ENCODE results near the gene MAPKAPK2.
"Not testable (repeated sequence)": the region's sequence is repeated elsewhere in the genome, so short reads cannot be mapped to it uniquely, and the experiment has no call there.

MAPKAPK2 gene

DNA sequence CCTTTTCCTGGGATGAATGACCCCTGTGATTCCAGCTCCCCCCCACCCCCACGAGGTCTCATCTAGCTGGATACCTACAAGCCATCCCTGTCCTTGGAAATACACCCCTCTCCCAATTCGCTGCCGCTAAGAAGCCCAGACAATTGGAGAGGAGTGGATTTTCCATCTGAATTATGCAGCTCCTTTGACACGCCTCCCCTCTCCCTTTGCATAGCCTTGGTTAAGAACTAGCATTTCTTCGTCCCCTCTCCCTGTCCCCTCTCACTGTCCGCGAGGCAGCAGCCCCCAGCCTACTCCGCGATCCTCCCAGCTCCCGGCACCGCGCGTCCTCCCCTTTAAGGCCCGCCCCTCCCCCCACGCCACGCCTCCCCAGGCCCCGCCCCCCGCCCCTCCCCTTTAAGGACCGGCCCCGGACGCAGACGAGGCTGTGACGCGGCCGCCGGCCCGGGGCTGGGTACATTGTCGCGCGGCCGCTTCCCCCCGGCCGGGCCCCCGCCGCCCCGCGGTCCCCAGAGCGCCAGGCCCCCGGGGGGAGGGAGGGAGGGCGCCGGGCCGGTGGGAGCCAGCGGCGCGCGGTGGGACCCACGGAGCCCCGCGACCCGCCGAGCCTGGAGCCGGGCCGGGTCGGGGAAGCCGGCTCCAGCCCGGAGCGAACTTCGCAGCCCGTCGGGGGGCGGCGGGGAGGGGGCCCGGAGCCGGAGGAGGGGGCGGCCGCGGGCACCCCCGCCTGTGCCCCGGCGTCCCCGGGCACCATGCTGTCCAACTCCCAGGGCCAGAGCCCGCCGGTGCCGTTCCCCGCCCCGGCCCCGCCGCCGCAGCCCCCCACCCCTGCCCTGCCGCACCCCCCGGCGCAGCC, at the start of gene MAPKAPK2:
TSS of gene MAPKAPK2 (plus strand) at position 428 of the 856 bp plus-strand sequence. CDS start at position 753, 325 bp downstream.
- peak; percentile 46 for DNase-seq

DNA sequence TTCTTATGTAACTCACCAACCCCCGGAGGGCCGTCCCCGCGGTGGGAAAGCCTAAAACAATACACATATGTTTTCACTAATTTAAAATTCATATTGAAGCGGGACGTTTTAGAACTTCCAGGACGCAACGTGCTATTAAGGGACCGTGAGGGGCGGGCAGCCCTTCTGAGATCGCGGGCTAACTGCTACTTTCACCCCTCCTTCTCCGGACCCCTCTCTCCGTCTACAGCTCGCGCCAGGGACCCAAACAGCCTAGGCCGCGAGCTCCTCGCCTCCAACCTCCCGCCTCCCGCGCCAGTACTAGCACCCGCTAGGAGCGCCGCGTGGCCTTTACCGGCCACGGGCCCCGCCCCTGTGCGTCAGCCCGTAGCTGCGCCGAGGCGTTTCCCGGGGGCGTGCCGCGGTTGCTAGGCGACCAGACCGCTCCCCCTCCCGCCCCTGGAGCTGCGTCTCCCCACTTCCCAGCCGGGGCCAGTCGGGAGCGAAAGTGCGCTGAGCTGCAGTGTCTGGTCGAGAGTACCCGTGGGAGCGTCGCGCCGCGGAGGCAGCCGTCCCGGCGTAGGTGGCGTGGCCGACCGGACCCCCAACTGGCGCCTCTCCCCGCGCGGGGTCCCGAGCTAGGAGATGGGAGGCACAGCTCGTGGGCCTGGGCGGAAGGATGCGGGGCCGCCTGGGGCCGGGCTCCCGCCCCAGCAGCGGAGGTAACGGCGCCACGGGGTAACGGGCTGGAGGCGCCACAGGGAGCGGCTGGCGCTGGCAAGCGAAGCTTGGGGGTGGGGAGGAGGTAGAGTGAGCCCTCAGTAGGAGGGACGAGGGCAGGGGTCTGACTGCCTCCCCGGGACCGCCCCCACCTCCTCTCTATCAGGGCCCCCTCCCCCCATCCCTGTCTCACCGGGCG, 49.4 kb upstream of the MAPKAPK2 start, which contains the start of gene DYRK3:
TSS of gene DYRK3 (plus strand) at position 457 of the 898 bp plus-strand sequence. CDS start at position 625, 168 bp downstream.
- DNase-seq = peak; percentile 80

DNA sequence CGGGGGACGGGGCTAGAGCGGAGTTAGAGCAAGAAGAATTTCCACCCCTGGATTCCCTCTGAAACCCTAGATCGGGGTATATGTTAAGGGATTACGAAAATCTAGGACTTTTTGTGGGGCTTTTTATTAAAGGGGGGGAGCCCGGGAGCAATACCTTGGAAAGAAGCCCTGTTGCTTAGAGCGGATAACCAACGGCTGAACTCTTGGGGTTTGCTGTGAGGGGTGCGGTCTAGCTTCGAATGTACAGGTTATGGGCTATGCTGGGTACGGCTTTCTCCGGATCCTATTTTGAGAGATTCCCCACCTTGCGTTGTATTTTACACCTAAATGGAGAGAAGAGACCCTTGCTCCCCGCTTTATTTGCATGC, 48.7 kb upstream of the MAPKAPK2 start:
- DNase-seq = no peak

DNA sequence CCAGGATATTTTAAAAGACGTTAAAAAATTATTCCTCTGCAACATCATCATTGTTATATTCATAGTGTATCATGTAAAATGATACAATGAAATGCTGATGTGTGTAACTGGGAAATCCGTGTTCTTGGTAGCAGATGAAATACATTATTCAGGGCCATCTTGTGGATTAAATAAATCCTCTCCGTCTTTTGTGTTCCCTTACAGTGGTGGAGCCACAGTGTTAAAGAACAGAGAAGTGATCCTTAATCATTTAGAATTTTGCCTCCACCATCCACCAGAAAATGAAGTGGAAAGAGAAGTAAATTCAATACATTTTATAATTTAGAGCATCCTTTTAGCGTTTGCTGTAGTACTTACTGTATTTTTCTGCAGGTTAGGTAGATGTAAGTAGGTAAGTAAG, 48.0 kb upstream of the MAPKAPK2 start:
- no peak for DNase-seq

DNA sequence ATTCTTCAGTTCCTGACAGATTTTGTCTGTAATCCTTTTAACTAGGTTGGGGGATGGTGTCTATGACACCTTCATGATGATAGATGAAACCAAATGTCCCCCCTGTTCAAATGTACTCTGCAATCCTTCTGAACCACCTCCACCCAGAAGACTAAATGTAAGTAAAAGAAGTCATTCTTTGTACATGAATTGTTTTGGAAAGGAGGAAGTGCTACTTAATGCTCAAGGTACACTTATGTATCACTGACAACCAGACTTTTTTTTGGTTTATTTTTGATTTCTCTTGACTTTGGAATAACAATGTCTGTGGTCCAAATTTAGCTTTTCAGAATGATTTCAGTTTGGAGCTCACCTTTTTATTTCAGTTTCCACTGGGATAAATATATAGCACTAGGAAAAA, 47.1 kb upstream of the MAPKAPK2 start:
- DNase-seq = peak; percentile 32

DNA sequence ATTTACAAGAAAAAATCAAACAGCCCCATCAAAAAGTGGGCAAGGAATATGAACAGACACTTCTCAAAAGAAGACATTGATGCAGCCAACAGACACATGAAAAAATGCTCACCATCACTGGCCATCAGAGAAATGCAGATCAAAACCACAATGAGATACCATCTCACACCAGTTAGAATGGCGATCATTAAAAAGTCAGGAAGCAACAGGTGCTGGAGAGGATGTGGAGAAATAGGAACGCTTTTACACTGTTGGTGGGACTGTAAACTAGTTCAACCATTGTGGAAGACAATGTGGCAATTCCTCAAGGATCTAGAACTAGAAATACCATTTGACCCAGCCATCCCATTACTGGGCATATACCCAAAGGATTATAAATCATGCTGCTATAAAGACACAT, 42.6 kb upstream of the MAPKAPK2 start:
- DNase-seq = not testable (repeated sequence)

DNA sequence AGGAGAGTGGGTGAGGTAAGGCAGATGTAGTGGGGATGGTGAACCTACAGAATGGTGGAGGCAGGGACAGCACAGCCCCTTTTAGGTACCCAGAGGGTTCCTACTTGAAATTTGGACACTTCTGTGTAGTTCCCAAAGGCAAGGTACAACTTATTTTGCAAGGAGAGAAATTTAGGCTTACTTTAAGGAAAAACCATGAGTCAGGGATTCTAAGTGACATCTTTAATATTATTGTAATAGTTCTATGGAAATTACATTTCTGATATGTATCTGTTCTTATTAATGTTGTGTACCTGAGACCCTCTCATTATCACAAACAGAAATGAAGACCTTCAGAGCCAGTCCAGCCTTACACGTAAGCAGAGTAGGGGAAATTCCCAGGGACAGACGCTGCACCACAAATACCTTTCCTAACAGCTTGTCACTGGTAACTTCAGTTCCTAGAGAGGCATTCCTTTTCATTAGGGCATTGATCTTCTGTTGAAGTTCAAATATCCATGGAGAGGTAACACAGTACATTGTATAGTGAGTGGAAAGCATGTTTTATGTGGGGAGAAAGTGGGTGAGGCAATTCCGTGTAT, 41.5 kb upstream of the MAPKAPK2 start:
- DNase-seq = no peak

DNA sequence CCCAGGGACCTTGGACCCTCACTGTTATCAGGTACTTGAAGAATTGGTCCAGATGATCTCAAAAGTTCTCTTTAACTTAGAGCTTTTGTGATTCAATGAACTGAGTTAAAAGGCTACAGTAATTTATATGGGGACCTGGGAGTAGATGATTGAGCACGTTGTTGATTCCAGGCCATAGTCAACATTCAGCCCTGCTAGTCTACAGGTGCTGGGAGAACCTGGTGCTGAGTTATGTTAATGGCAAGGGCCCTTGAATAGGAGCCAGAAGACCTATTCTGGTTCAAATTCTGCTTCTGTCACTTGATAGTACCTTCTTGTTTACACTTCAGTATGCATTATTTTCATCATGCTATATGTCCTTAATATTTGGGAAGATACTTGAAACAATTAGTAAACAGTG, 38.2 kb upstream of the MAPKAPK2 start:
- DNase-seq = no peak

DNA sequence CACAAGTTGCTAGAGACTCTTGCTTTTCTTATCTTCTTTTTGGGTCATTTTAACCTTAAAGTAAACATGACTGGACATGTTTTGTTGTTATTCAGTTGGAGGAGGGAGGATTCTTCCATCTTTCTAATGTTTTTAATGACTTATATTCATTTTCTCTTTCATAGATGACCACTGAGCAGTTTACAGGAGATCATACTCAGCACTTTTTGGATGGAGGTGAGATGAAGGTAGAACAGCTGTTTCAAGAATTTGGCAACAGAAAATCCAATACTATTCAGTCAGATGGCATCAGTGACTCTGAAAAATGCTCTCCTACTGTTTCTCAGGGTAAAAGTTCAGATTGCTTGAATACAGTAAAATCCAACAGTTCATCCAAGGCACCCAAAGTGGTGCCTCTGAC, 37.5 kb upstream of the MAPKAPK2 start:
- no peak for DNase-seq

DNA sequence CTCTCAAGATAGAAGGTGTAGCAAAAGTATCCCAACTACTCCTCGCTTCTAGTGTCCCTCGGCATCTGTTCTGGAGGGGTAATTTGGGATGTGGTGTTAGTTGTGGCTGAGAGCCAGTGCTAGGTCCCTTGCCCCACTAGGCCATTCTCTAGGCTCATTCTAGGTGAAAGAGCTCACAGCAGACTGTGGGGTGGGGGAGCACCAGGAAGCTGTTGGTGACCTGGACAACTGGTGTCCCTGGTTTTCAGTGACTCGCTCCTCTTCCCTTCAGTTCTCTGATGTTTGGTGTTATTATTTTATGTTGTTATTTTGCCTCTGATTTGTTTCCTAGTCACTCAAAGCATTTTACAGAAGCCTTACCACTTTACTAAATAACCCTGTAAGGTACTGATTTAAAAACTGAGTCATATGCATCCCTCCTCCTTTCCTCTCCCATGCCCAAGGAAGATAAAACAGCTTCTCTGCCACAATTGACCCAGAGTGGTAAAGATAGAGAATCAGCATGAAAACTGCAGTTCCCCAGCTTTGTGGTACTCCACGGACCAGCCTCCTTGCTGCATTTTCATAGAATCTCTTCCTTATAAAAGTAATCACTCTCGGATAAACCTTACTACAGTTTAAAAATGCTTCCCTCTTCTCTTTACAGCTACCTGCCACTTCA, 35.3 kb upstream of the MAPKAPK2 start:
- DNase-seq = no peak

DNA sequence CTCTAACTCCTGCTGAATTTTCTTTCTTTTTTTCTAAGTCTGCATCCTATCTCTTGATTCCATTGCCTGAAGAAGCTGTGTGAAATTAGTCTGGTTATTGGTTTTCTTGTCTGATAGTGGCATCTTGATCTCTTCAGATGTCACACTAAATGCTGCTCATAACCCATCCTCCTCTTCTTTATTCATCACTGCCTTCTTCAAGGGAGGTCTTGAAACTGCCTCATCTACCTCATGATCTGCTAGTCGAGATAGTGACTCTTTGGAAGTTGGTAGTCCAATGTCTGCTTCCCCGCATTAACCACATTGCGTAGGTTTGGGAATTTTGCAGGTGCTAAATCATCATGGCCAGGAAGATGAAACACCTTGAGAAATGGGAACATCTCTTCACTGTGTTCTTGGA, 33.7 kb upstream of the MAPKAPK2 start:
- DNase-seq = no peak

DNA sequence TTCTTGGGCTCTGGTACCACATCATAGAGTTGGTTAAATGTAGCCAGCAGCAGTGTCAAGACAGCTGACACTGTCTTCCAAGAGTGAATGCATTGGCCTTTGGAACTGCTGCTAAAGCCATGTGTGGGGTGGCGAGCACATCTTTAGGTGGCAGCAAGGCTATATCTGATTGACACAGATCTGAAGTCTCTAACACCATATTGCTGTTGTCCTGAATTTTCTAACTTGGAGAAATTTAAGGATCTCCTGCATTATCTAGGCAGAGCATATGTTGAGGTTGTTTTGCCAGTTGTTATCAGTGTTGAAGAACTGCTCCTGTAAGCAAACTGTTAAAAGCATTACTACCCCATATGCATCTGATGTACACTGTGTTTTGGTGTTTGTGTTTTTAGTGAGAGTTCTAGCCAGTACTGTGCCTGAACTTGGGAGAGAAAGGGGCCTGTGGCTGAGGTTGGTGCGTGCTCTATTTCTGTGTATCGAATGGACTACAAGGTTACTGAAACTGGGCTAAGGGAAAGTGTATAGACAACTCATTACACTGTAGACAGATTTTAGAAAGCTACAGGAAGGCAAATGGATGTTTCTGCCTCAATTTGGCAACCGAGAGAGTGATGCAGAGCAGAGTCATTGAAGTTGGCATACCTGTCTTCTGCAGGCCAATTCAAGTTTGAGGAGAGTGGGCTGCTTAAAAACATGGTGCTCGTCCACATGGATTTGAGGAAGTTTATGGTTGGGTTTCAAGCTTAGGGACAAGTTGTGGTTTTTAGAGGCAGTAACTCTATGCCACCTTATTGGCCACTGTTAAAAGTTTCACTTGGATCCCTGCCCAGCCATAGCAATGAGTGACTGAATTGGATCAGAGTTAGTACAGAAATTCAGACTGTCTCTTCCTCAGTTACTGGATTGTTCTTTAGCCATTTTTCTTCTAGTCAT, 32.5 kb upstream of the MAPKAPK2 start:
- peak; percentile 82 for DNase-seq

DNA sequence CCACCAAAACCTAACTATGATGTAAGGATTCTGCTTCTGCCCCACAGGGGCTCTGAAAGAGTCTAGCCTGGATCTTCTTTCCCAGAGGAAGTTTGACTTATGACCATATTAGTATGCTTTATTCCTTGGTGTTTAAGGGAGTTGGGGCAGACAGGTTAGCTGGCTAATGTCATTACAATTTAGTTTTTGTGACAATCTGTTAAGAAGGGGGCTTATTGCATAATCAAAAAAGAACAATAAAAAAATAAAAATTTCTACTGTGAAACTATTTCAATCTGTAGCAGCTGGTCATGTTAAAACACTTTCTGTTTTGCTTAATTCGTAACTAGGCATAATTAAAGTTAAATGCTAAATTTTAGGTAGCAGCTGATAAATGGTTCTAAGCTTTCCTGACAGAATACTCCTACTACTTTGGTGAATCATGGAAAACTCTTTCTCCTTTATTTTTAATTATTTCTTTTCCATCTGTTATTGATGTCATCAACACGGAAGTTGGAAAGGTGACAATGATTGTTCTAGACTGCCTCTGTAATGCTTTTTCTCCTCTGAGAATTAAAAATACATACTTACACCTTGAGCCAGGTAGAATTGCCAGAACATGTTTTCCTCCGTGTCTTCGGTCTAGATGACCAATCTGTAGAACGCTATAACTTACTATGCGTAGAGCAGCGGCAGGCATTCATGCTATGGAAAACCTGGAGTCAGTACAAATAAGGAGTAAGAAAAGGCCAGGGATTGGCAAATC, 30.8 kb upstream of the MAPKAPK2 start:
- DNase-seq = no peak

DNA sequence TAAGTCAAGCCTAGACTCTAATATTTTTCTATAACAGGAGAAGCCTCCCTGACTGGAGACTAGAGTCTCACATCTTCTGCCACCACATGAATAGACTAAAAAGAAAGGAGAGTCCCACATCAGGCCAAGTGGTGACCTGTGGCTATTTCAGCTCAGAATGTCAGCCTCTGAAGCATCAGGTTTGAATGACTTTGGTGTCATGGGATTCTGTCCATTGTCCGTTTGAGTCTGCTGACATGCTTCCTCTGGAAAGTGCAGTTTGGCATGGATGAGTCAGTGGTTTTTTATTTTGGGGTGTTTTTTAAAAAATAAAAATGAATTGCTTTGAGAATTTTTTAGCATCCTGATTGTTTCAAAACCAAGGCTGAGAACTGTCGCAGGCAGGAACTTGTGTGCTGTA, 29.9 kb upstream of the MAPKAPK2 start:
- no peak for DNase-seq

DNA sequence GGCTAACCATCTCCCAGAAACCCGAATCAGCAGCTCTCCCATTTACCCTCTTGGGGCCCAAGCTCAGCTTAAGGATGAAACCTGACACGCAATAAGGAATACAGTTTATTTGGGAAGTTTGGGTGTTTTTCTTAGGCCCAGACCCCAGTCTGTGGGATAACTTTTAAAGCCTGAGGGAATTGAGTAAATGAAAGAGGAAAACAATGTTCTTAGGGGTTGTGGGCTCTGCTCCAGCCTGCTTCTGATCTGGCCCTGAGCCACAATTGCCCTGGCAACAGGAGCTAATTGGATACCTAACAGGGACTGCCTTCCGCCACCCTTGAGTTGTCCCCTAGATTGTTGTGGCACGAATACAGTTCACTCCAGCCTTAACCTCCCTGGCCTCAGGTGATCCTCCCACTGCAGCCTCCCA, 29.2 kb upstream of the MAPKAPK2 start:
- no peak for DNase-seq

DNA sequence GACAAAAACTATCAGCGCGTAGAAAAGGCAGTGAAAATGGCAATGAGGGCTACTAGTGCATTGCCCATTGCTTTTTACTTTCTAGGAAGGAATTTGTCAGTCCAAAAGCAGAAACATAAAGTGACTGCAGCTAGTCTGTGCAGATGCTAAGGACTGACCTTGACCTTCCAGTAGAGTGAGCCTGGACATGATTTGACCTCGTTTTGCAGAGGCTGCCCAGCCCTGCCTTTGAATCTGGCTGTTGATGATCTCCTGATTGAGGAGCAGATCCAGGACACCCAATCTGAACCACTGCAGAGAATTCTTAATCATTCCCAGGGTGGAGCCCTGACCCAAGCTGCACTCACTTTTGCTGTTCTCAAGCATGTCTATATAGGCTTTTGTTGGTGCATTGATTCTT, 27.8 kb upstream of the MAPKAPK2 start:
- DNase-seq = no peak

DNA sequence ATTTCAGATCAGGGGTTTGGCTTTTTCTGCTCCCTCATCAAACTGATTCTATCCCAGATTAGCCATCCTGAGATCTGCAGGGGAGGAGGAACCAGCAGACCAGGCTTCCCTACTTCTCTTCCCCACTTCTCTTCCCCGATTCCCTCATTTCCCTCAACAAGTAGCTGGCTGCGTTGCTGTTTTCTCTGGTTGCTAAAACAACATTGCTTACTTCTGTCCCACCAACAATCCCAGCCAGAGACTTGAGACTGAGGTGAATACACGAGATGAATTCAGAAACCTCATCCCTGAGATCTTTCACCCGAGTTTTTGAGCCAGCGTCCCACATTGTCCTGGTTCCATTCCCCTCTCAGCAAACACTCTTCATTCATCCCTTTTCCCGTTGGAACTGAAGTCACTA, 27.0 kb upstream of the MAPKAPK2 start:
- no peak for DNase-seq

DNA sequence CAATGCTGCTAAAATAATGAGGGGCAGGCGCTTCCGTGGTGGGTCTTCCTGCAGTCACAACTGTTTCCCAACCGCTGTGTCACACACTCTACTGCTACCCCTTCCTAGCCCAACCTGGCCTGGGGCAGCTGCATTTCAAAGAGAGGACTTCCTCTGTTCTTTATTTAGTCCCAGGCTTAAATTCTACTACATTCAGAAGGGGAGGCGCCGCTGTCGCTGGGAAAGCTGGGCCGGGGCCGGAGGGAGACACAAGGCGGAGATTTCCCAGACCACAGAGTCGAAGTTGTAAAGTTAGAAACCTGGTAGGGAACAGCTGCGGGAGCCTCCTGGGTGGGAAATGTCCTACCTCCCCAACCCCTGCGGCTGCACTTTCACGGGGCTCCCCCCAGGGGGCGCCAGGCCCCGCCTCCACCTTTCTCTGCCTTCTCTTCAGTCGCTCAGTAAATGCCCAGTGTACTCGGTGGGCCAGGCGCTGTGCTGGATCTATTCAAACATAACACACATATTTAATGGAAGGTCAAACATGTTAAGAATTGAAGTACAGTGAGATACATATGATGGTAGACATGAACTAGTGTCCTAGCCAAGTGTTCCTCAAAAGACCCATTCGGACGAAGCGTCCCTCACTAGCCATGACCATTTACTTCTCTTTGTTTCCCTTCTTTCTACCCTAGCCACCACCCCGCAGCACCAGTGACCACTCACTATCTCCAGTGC, 26.3 kb upstream of the MAPKAPK2 start:
- peak; percentile 67 for DNase-seq

DNA sequence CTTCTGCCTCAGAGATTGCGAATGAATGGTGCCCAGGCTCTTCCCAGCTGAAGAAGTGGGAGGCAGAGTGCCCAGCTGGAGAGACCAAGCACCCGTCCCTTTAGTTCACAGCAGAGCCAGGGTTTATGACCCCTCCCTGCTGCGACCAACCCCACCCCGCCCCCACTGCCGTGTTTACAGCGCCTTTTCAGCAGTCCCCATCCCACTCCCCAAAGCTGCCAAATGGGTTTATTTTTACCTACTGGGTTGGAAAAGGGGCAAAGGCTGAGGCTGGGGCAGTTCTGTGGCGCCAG, 25.8 kb upstream of the MAPKAPK2 start:
- no peak for DNase-seq

DNA sequence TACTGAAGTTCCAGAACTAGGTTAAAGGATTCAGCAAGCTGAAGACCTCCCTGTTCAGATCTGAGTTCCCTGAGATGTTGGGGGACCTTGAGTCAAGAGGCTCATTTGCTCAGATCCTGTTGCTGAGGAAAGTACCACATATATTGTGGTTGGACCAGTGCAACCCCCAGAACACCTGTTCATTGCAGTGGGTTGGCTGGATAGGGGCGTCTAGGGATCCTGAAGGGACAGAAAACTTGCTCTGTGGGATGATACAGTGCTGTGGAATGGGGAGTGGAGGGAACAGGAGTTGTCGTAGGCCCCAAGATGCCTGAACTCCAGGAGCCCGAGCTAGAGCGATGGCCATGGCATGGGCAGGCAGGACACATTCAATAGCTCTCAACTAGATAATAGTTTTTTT, 24.6 kb upstream of the MAPKAPK2 start:
- no peak for DNase-seq

Data from MV-4-11 (cell line).